Astrocyte (in vitro differentiated cells and primary cell): ENCODE results near the gene WBP1L.

Experiments used
- EZH2 ChIP-seq: IDR thresholded peaks from 2 replicates; pipeline ENCODE4 v1.6.1; 2012; ENCODE audit warnings: mild to moderate bottlenecking, low read length, inconsistent platforms; ENCODE audit not compliant: insufficient read depth
- TF ChIP-seq, protein P1 (sequence below): IDR thresholded peaks from 2 replicates; pipeline ENCODE4 v1.5.1; 2011; ENCODE audit warnings: low read depth, mild to moderate bottlenecking, inconsistent platforms, low read length, moderate library complexity; ENCODE audit not compliant: insufficient read depth

DNA sequence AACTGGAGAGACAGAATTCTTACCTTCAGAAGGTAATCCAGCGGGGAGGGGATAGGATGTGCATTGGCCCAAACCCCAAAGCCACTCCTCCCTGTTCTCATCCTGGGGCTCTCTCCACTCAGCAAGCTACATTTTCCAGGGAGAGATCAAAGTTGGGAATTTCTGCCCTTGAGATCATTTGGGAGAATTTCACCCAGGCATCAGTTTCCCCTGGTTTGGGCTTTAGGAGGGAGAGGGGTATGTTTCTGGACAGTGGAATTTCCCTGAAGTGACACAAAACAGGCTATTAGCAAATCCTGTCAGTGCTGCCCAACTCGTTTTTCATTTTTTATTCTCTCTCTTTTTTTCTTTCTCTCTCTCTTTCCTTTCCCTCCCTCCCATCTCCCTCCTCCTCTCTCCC is 57.7 kb downstream of the WBP1L start:
- TF ChIP-seq, protein P1, sequence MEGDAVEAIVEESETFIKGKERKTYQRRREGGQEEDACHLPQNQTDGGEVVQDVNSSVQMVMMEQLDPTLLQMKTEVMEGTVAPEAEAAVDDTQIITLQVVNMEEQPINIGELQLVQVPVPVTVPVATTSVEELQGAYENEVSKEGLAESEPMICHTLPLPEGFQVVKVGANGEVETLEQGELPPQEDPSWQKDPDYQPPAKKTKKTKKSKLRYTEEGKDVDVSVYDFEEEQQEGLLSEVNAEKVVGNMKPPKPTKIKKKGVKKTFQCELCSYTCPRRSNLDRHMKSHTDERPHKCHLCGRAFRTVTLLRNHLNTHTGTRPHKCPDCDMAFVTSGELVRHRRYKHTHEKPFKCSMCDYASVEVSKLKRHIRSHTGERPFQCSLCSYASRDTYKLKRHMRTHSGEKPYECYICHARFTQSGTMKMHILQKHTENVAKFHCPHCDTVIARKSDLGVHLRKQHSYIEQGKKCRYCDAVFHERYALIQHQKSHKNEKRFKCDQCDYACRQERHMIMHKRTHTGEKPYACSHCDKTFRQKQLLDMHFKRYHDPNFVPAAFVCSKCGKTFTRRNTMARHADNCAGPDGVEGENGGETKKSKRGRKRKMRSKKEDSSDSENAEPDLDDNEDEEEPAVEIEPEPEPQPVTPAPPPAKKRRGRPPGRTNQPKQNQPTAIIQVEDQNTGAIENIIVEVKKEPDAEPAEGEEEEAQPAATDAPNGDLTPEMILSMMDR, result no peak
- TF ChIP-seq EZH2, result no peak
